Body of pancreas (tissue), 4 donors: ENCODE measurements around the gene CFAP299.

Source experiments
- CTCF ChIP-seq, 7 experiments: fragments of 450-650 bp in 4 of 7; fragments of 200-600 bp in 3 of 7; sonication (generic) in 3 of 7; IDR thresholded peaks; one replicate each; pipeline ENCODE4 v1.5.1; 2016 to 2019; ENCODE audit warnings: antibody characterized with exemption in 7 of 7
- POLR2A ChIP-seq, 3 donors: fragments of 450-650 bp; IDR thresholded peaks; one replicate each; pipeline ENCODE4 v1.6.1; 2016; ENCODE audit warnings: antibody characterized with exemption in 3 of 3, mild to moderate bottlenecking in 2 of 3

- no peak for TF ChIP-seq CTCF (IDR thresholded peaks at IDR 0.05)
- TF ChIP-seq POLR2A (IDR thresholded peaks at IDR 0.05): no peak
These were observed 129.7 kb downstream of the CFAP299 start for GRCh38 chr4:80465238-80465637.
